Transverse colon (tissue), 4 donors: ENCODE results near the gene JAG1. TPM values are rescaled to one million over a fixed set of nuclear protein-coding genes. Genes with fewer than 3 reads are reported as not detected.

Experiments
- DNase-seq: peaks from one replicate; pipeline ENCODE4 v3.0.0-alpha.2; 2019
- H3K27ac ChIP-seq, 4 donors: fragments of 200-600 bp; sonication (generic); 2 replicates each; pipeline ENCODE4 v1.5.1; 2016 to 2018; ENCODE audit warnings: inconsistent platforms in 4 of 4
- H3K27me3 ChIP-seq: fragments of 200-600 bp; sonication (generic); 2 replicates; pipeline ENCODE4 v1.5.1; 2017; ENCODE audit warnings: inconsistent platforms
- H3K36me3 ChIP-seq, 4 donors: fragments of 200-600 bp; sonication (generic); 2 replicates each; pipeline ENCODE4 v1.5.1; 2017 to 2019; ENCODE audit warnings: inconsistent platforms in 4 of 4
- H3K4me1 ChIP-seq, 4 donors: fragments of 200-600 bp; sonication (generic); 2 replicates each; pipeline ENCODE4 v1.5.1; 2017 to 2020; ENCODE audit warnings: inconsistent platforms in 4 of 4
- H3K4me3 ChIP-seq, 4 donors: fragments of 200-600 bp; sonication (generic); 1 replicate in 1 of 4; 2 replicates in 3 of 4; pipeline versions ENCODE4 v1.5.1 to v1.6.1; 2017 to 2019; ENCODE audit warnings: inconsistent platforms in 4 of 4
- H3K9me3 ChIP-seq, 2 donors: fragments of 200-600 bp; sonication (generic); 2 replicates each; pipeline ENCODE4 v1.5.1; 2017 to 2019; ENCODE audit warnings: inconsistent platforms in 2 of 2
- CTCF ChIP-seq, 5 experiments: fragments of 200-600 bp in 3 of 5; fragments of 450-650 bp in 2 of 5; sonication (generic) in 3 of 5; IDR thresholded peaks; 1 replicate in 2 of 5; 2 replicates in 3 of 5; pipeline ENCODE4 v1.5.1; 2016 to 2017; ENCODE audit warnings: antibody characterized with exemption in 5 of 5, inconsistent platforms in 3 of 5, mild to moderate bottlenecking in 2 of 5, moderate library complexity in 1 of 5
- EP300 ChIP-seq: sonication (generic); formaldehyde crosslinking; IDR thresholded peaks from one replicate; pipeline ENCODE4 v1.6.1; 2017; ENCODE audit warnings: antibody characterized with exemption, low read depth
- POLR2A ChIP-seq: fragments of 450-650 bp; IDR thresholded peaks from one replicate; pipeline ENCODE4 v1.6.1; 2016; ENCODE audit warnings: antibody characterized with exemption, mild to moderate bottlenecking, moderate library complexity
- POLR2AphosphoS5 ChIP-seq, 3 donors: sonication (generic); formaldehyde crosslinking; IDR thresholded peaks; one replicate each; pipeline ENCODE4 v1.6.1; 2016; ENCODE audit warnings: antibody characterized with exemption in 3 of 3
- WGBS, 2 donors: methylation state at CpG; one replicate each; pipeline ENCODE4 v1.1.5; 2018; ENCODE audit warnings: low coverage in 1 of 2; 5-methylcytosine and 5-hydroxymethylcytosine counted together
- in situ Hi-C, 4 donors: fragments of 200-750 bp; cut with MboI; loops; one replicate each; pipeline versions ENCODE4 v1.15.0 to v1.15.1; 2017; ENCODE audit warnings: low sequenced_read_pairs in 3 of 4, low pct_ligation_motif_present in 1 of 4, low pct_unique_long_range_greater_than_20kb in 1 of 4
- intact Hi-C: fragments of 100-400 bp; cut with DNase I; formaldehyde crosslinking; loops from one replicate; pipeline ENCODE4 v1.15.1; 2023; ENCODE audit warnings: low total_unique reads
- total RNA-seq, 4 donors: library from RNA; depleted of rRNA; stranded (reverse); fragments of >200 nt; gene quantifications; one replicate each; pipeline ENCODE4 v1.1.0, GENCODE V29; 2016

JAG1 gene
- total RNA-seq, 4 donors from 2014 or later = 75.0 to 117 (median 109) TPM

- no peak for DNase-seq
- TF ChIP-seq CTCF (IDR thresholded peaks at IDR 0.05) = no peak
- no peak for TF ChIP-seq EP300
- TF ChIP-seq POLR2AphosphoS5 (IDR thresholded peaks at IDR 0.05) = no peak
- no peak for TF ChIP-seq POLR2A
- Histone ChIP-seq H3K27ac (peak overlapping the region; percentile 66 to 78 (median 74)), H3K4me1 (peaks cover 17 to 52% (median 22%) of the 10 kb centered on the region in 4 donors), H3K27me3 (no peaks in the 10 kb centered on the region), H3K36me3 (peaks cover 0 to 37% (median 14%) of the 10 kb centered on the region in 4 donors), H3K9me3 (no peaks in the 10 kb centered on the region), H3K4me3 (no peak overlapping the region)
- in situ Hi-C loops = no loop called here
- WGBS, 2 donors = 65 to 67% methylated on average over 3 to 6 of the region's 6 CpGs
- intact Hi-C loops = no loop called here
These were observed 36.2 kb downstream of the JAG1 start for GRCh38 chr20:10637563-10637962.

GRCh38 chr20:10637031-10637559, 36.7 kb downstream of the JAG1 start:
- peaks cover 0 to 32% (median 14%) of the 10 kb centered on the region in 4 donors for H3K36me3 ChIP-seq
- H3K4me3 ChIP-seq = no peak overlapping the region
- H3K27me3 ChIP-seq = no peaks in the 10 kb centered on the region
- 52 to 75% methylated on average over 2 to 10 of the region's 10 CpGs for WGBS, 2 donors
- no peak for DNase-seq
- no peak for TF ChIP-seq POLR2AphosphoS5 (IDR thresholded peaks at IDR 0.05)
- no peak for TF ChIP-seq CTCF (IDR thresholded peaks at IDR 0.05)
- no peak for TF ChIP-seq EP300
- no peak for TF ChIP-seq POLR2A
- in situ Hi-C loops = no loop called here
- intact Hi-C loops = no loop called here
- peak overlapping the region; percentile 66 to 78 (median 74) for H3K27ac ChIP-seq
- H3K9me3 ChIP-seq = no peaks in the 10 kb centered on the region
- H3K4me1 ChIP-seq = peaks cover 17 to 52% (median 22%) of the 10 kb centered on the region in 4 donors

- H3K27me3 ChIP-seq = no peaks in the 10 kb centered on the region
- no peaks in the 10 kb centered on the region for H3K9me3 ChIP-seq
- in situ Hi-C loops (no loop called here), intact Hi-C loops (no loop called here)
- WGBS, 2 donors = 45 to 78% methylated on average over 2 to 5 of the region's 5 CpGs
- H3K4me1 ChIP-seq = peaks cover 17 to 52% (median 22%) of the 10 kb centered on the region in 4 donors
- no peak for TF ChIP-seq POLR2A
- no peak for TF ChIP-seq CTCF (IDR thresholded peaks at IDR 0.05)
- no peak for TF ChIP-seq EP300
- TF ChIP-seq POLR2AphosphoS5 (IDR thresholded peaks at IDR 0.05) = peak in 1 of 3 donors; percentile 25
- peak overlapping the region; percentile 66 to 78 (median 74) for H3K27ac ChIP-seq
- DNase-seq = no peak
- H3K36me3 ChIP-seq = peaks cover 0 to 25% (median 11%) of the 10 kb centered on the region in 4 donors
- no peak overlapping the region for H3K4me3 ChIP-seq
These were observed 37.4 kb downstream of the JAG1 start for GRCh38 chr20:10636326-10636818.

GRCh38 chr20:10635476-10636208, 38.2 kb downstream of the JAG1 start:
- WGBS, 2 donors = 88 to 90% methylated on average over 3 to 5 of the region's 5 CpGs
- in situ Hi-C loops = no loop called here
- intact Hi-C loops = no loop called here
- peaks cover 17 to 52% (median 22%) of the 10 kb centered on the region in 4 donors for H3K4me1 ChIP-seq
- no peaks in the 10 kb centered on the region for H3K9me3 ChIP-seq
- DNase-seq = no peak
- no peak overlapping the region for H3K4me3 ChIP-seq
- H3K27me3 ChIP-seq = no peaks in the 10 kb centered on the region
- H3K36me3 ChIP-seq = peaks cover 0 to 18% (median 9%) of the 10 kb centered on the region in 4 donors
- peak overlapping the region; percentile 66 to 78 (median 74) for H3K27ac ChIP-seq
- no peak for TF ChIP-seq EP300
- TF ChIP-seq POLR2AphosphoS5 (IDR thresholded peaks at IDR 0.05) = no peak
- TF ChIP-seq CTCF (IDR thresholded peaks at IDR 0.05) = no peak
- no peak for TF ChIP-seq POLR2A
